MM.1S (cell line): ENCODE results near the gene MPP4.

ENCODE experiments used
- EZH2 ChIP-seq: fragments of 300-600 bp; sonication (generic); optimal IDR thresholded peaks from 2 replicates; pipeline ENCODE3; 2017; ENCODE audit warnings: low read depth, mild to moderate bottlenecking, antibody characterized with exemption, low read length, mixed read lengths
- TF ChIP-seq, protein P1 (sequence below): fragments of 300-600 bp; sonication (generic); IDR thresholded peaks from 2 replicates; pipeline ENCODE4 v1.5.1; 2016; ENCODE audit warnings: antibody characterized with exemption, low read length, mixed read lengths

DNA sequence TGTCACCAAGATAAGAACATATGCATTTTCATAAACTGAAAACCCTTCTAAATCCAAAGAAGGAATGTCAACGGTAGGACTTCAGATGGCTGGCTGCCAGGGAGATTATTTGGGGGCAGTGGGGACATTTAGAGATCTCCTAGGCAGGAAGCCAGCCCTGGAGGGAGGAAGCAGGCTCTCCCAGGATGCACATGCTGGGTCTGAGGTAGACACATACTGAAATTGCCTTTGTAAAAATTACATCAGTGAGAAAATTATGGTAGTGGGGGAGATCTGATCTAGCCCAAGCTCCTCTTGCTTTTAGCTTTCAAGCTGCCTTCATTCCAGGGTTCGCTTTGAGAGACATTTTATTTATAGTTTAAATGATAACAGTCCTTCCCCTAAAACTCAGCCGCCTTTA, 24.1 kb downstream of the MPP4 start:
- TF ChIP-seq, protein P1, sequence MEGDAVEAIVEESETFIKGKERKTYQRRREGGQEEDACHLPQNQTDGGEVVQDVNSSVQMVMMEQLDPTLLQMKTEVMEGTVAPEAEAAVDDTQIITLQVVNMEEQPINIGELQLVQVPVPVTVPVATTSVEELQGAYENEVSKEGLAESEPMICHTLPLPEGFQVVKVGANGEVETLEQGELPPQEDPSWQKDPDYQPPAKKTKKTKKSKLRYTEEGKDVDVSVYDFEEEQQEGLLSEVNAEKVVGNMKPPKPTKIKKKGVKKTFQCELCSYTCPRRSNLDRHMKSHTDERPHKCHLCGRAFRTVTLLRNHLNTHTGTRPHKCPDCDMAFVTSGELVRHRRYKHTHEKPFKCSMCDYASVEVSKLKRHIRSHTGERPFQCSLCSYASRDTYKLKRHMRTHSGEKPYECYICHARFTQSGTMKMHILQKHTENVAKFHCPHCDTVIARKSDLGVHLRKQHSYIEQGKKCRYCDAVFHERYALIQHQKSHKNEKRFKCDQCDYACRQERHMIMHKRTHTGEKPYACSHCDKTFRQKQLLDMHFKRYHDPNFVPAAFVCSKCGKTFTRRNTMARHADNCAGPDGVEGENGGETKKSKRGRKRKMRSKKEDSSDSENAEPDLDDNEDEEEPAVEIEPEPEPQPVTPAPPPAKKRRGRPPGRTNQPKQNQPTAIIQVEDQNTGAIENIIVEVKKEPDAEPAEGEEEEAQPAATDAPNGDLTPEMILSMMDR, result no peak
- no peak for TF ChIP-seq EZH2
